SW 1271 (cell line): Measurements from ENCODE around the gene PHTF1.

Source experiments
- DNase-seq, 2 experiments: peaks; one replicate each; lab custom pipeline; 2025; lab: John Stamatoyannopoulos, UW

PHTF1 gene

GRCh38 chr1:113759333-113760101, at the start of gene PHTF1:
Gene PHTF1, minus strand, starts transcription at chr1:113759486. Its CDS starts 783 bp downstream, at chr1:113758703.
- DNase-seq: peak in 1 of 2 experiments; percentile 58

- DNase-seq: peak in 1 of 2 experiments; percentile 36
These were observed 49.3 kb upstream of the PHTF1 start for GRCh38 chr1:113808450-113809195.

GRCh38 chr1:113805639-113806038, 46.4 kb upstream of the PHTF1 start:
- no peak for DNase-seq

GRCh38 chr1:113805256-113805531, 45.9 kb upstream of the PHTF1 start:
- no peak for DNase-seq

- peak; percentile 55 to 92 for DNase-seq
These were observed 45.4 kb upstream of the PHTF1 start for GRCh38 chr1:113804421-113805255.

GRCh38 chr1:113802367-113803007, 43.2 kb upstream of the PHTF1 start:
- no peak for DNase-seq

- DNase-seq: no peak
These were observed 41.2 kb upstream of the PHTF1 start for GRCh38 chr1:113800487-113800886.

- DNase-seq: no peak
These were observed 38.2 kb upstream of the PHTF1 start for GRCh38 chr1:113797472-113797871.

GRCh38 chr1:113793878-113794834, 34.9 kb upstream of the PHTF1 start:
- DNase-seq: no peak

- DNase-seq: peak in 1 of 2 experiments; percentile 28
These were observed 33.7 kb upstream of the PHTF1 start for GRCh38 chr1:113792986-113793385.

GRCh38 chr1:113792471-113792870, 33.2 kb upstream of the PHTF1 start:
- no peak for DNase-seq

- no peak for DNase-seq
These were observed 29.5 kb upstream of the PHTF1 start for GRCh38 chr1:113788802-113789201.

GRCh38 chr1:113787663-113788062, 28.4 kb upstream of the PHTF1 start:
- no peak for DNase-seq

GRCh38 chr1:113786069-113786468, 26.8 kb upstream of the PHTF1 start:
- no peak for DNase-seq

- no peak for DNase-seq
These were observed 25.0 kb upstream of the PHTF1 start for GRCh38 chr1:113784104-113784779.

- no peak for DNase-seq
These were observed 24.2 kb upstream of the PHTF1 start for GRCh38 chr1:113783254-113784103.

- no peak for DNase-seq
These were observed 23.1 kb upstream of the PHTF1 start for GRCh38 chr1:113782406-113782805.

GRCh38 chr1:113780374-113781146, 21.3 kb upstream of the PHTF1 start:
- no peak for DNase-seq

GRCh38 chr1:113779542-113779941, 20.3 kb upstream of the PHTF1 start:
- DNase-seq: no peak
